Kidney epithelial cell (primary cell): ENCODE measurements around the gene LAYN. TPM values are rescaled to one million over a fixed set of nuclear protein-coding genes. Genes with fewer than 3 reads are reported as not detected.

Source experiments
- DNase-seq: peaks from one replicate; pipeline ENCODE4 v3.0.0-alpha.2; 2010; ENCODE audit warnings: low read depth
- H3K27me3 ChIP-seq: 2 replicates; pipeline ENCODE4 v1.6.0; 2011; ENCODE audit warnings: low read length; ENCODE audit not compliant: control insufficient read depth, insufficient read depth
- H3K36me3 ChIP-seq: 2 replicates; pipeline ENCODE4 v1.5.1; 2011; ENCODE audit warnings: low read length; ENCODE audit not compliant: control insufficient read depth, insufficient read depth
- H3K4me3 ChIP-seq: 2 replicates; pipeline ENCODE4 v1.5.1; 2011; ENCODE audit warnings: low read depth, mild to moderate bottlenecking, control low read depth, low read length
- CTCF ChIP-seq: IDR thresholded peaks from 2 replicates; pipeline ENCODE4 v1.5.1; 2011; ENCODE audit warnings: mild to moderate bottlenecking, moderate library complexity, low read length, control low read depth, inconsistent platforms; ENCODE audit not compliant: insufficient read depth, poor library complexity, severe bottlenecking
- total RNA-seq: library from RNA; depleted of rRNA; stranded (reverse); fragments of >200 nt; gene quantifications from 2 replicates; pipeline ENCODE4 v1.2.3, GENCODE V29; 2015

LAYN gene
- total RNA-seq, 1 donor from 2014 or later: 29.1 TPM

GRCh38 chr11:111559800-111560464, 19.4 kb downstream of the LAYN start:
- TF ChIP-seq CTCF: no peak
- H3K36me3 ChIP-seq: no peaks in the 10 kb centered on the region
- H3K27me3 ChIP-seq: no peaks in the 10 kb centered on the region
- no peak for DNase-seq
- H3K4me3 ChIP-seq: no peak overlapping the region

- no peak for DNase-seq
- Histone ChIP-seq H3K4me3 (no peak overlapping the region), H3K36me3 (no peaks in the 10 kb centered on the region), H3K27me3 (no peaks in the 10 kb centered on the region)
- TF ChIP-seq CTCF: no peak
Measured at GRCh38 chr11:111560800-111561199, 20.3 kb downstream of the LAYN start.

- TF ChIP-seq CTCF: no peak
- Histone ChIP-seq H3K36me3 (no peaks in the 10 kb centered on the region), H3K4me3 (no peak overlapping the region), H3K27me3 (no peaks in the 10 kb centered on the region)
- DNase-seq: no peak
Measured at GRCh38 chr11:111561306-111561705, 20.8 kb downstream of the LAYN start.

GRCh38 chr11:111561791-111562325, 21.3 kb downstream of the LAYN start:
- TF ChIP-seq CTCF: no peak
- no peak overlapping the region for H3K4me3 ChIP-seq
- no peak for DNase-seq
- no peaks in the 10 kb centered on the region for H3K27me3 ChIP-seq
- H3K36me3 ChIP-seq: no peaks in the 10 kb centered on the region

- no peaks in the 10 kb centered on the region for H3K36me3 ChIP-seq
- H3K4me3 ChIP-seq: no peak overlapping the region
- TF ChIP-seq CTCF: no peak
- DNase-seq: no peak
- no peaks in the 10 kb centered on the region for H3K27me3 ChIP-seq
Measured at GRCh38 chr11:111562692-111563389, 22.3 kb downstream of the LAYN start.
